ENCODE measurements around the gene MAPKAP1.

Gene MAPKAP1

GRCh38 chr9:125586172-125586511, 120.9 kb downstream of the MAPKAP1 start:
- H4K20me1 ChIP-seq (ENCODE audit: low read depth, low read length), result no peaks in the 10 kb centered on the region
- no peak overlapping the region for H2AFZ ChIP-seq (ENCODE audit: low read depth, low read length, severe bottlenecking)
- peaks cover 4% of the 10 kb centered on the region; the same call in 1 of the 2 replicates for H3F3A ChIP-seq (ENCODE audit: insufficient read depth)
- no peak overlapping the region for H3K27ac ChIP-seq (ENCODE audit: low read depth, low read length)
- no peak overlapping the region for H3K9ac ChIP-seq (ENCODE audit: low read length)
- H3K4me3 ChIP-seq (ENCODE audit: insufficient read depth, low read length, poor library complexity, severe bottlenecking), result no peak overlapping the region
- no peaks in the 10 kb centered on the region for H3K36me3 ChIP-seq (ENCODE audit: low read length)
- H3K4me2 ChIP-seq (ENCODE audit: low read depth, low read length, poor library complexity, severe bottlenecking), result no peak overlapping the region
- TF ChIP-seq EZH2phosphoT487 (conservative IDR thresholded peaks at IDR 0.05; ENCODE audit: low read length) (no peak), CTCF (IDR thresholded peaks at IDR 0.05; ENCODE audit: insufficient read depth, low read length, poor library complexity, severe bottlenecking) (no peak)
- H3K9me3 ChIP-seq (ENCODE audit: insufficient read depth, low read length), result no peaks in the 10 kb centered on the region
- H3K9me2 ChIP-seq (replicated peaks; ENCODE audit: insufficient read depth, low read length), result no peaks in the 10 kb centered on the region
- no peaks in the 10 kb centered on the region for H3K27me3 ChIP-seq (ENCODE audit: low read length)
- peaks cover 5% of the 10 kb centered on the region; the same call in 1 of the 2 replicates for H3K79me2 ChIP-seq (ENCODE audit: insufficient read depth, low read length)

- H3K4me3 ChIP-seq (ENCODE audit: insufficient read depth, low read length, poor library complexity, severe bottlenecking), result no peak overlapping the region
- no peaks in the 10 kb centered on the region for H3K9me2 ChIP-seq (replicated peaks; ENCODE audit: insufficient read depth, low read length)
- no peak overlapping the region for H2AFZ ChIP-seq (ENCODE audit: low read depth, low read length, severe bottlenecking)
- H3K36me3 ChIP-seq (ENCODE audit: low read length), result no peaks in the 10 kb centered on the region
- H3K4me2 ChIP-seq (ENCODE audit: low read depth, low read length, poor library complexity, severe bottlenecking), result no peak overlapping the region
- no peaks in the 10 kb centered on the region for H3K27me3 ChIP-seq (ENCODE audit: low read length)
- no peaks in the 10 kb centered on the region for H4K20me1 ChIP-seq (ENCODE audit: low read depth, low read length)
- H3K9ac ChIP-seq (ENCODE audit: low read length), result no peak overlapping the region
- TF ChIP-seq CTCF (IDR thresholded peaks at IDR 0.05; ENCODE audit: insufficient read depth, low read length, poor library complexity, severe bottlenecking) (no peak), EZH2phosphoT487 (conservative IDR thresholded peaks at IDR 0.05; ENCODE audit: low read length) (no peak)
- no peaks in the 10 kb centered on the region for H3K9me3 ChIP-seq (ENCODE audit: insufficient read depth, low read length)
- peaks cover 5% of the 10 kb centered on the region; the same call in 1 of the 2 replicates for H3K79me2 ChIP-seq (ENCODE audit: insufficient read depth, low read length)
- H3F3A ChIP-seq (ENCODE audit: insufficient read depth), result peaks cover 4% of the 10 kb centered on the region; the same call in 1 of the 2 replicates
- no peak overlapping the region for H3K27ac ChIP-seq (ENCODE audit: low read depth, low read length)
Observed at GRCh38 chr9:125585503-125586171, 121.4 kb downstream of the MAPKAP1 start.

DNA sequence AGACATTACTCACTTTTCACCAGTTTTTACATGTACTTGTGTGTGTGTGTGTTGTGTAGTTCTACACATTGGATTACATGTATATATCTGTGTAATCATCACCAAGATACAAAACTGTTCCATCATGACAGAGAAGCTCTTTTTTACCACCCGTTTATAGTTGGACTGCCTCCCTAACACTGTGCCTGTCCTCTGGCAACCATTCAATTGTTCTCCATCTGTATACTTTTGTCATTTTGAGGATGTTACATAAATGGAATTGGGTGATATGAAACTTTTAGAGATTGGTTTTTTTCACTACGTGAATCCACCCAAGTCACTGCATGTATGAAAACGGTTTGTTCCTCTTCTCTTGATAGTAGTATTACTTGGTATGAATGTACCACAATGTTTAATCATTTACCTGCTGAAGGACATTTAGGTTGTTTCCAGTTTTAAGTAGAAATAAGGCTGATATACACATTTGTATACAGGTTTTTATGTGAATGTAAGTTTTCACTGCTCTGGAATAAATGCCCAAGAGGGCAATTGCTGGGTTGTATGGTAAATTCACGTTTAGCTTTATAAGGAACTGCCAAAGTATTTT, 126.2 kb downstream of the MAPKAP1 start:
- no peaks in the 10 kb centered on the region for H3K27me3 ChIP-seq (ENCODE audit: low read length)
- no peaks in the 10 kb centered on the region for H3K79me2 ChIP-seq (ENCODE audit: insufficient read depth, low read length)
- H3K4me2 ChIP-seq (ENCODE audit: low read depth, low read length, poor library complexity, severe bottlenecking), result no peak overlapping the region
- H3K9me2 ChIP-seq (replicated peaks; ENCODE audit: insufficient read depth, low read length), result no peaks in the 10 kb centered on the region
- peaks cover 5% of the 10 kb centered on the region; the same call in 1 of the 2 replicates for H3K36me3 ChIP-seq (ENCODE audit: low read length)
- no peak overlapping the region for H3K4me3 ChIP-seq (ENCODE audit: insufficient read depth, low read length, poor library complexity, severe bottlenecking)
- H3K27ac ChIP-seq (ENCODE audit: low read depth, low read length), result no peak overlapping the region
- H4K20me1 ChIP-seq (ENCODE audit: low read depth, low read length), result no peaks in the 10 kb centered on the region
- TF ChIP-seq EZH2phosphoT487 (conservative IDR thresholded peaks at IDR 0.05; ENCODE audit: low read length), result no peak
- no peak for TF ChIP-seq CTCF (IDR thresholded peaks at IDR 0.05; ENCODE audit: insufficient read depth, low read length, poor library complexity, severe bottlenecking)
- peaks cover 4% of the 10 kb centered on the region; the same call in 1 of the 2 replicates for H3F3A ChIP-seq (ENCODE audit: insufficient read depth)
- H2AFZ ChIP-seq (ENCODE audit: low read depth, low read length, severe bottlenecking), result no peak overlapping the region
- peaks cover 4% of the 10 kb centered on the region; the same call in 1 of the 2 replicates for H3K9me3 ChIP-seq (ENCODE audit: insufficient read depth, low read length)
- no peak overlapping the region for H3K9ac ChIP-seq (ENCODE audit: low read length)
